DMS114 treated with DMSO at 0.1 percent for 48 hours (cell line): ENCODE results near the gene ADGRL1.
"Not testable (repeated sequence)": the region's sequence is repeated elsewhere in the genome, so short reads cannot be mapped to it uniquely, and the experiment has no call there.

Source experiments
- DNase-seq: peaks from one replicate; lab custom pipeline; 2025; ENCODE audit not compliant: unreplicated experiment; lab: John Stamatoyannopoulos, UW

The ADGRL1 gene

DNA sequence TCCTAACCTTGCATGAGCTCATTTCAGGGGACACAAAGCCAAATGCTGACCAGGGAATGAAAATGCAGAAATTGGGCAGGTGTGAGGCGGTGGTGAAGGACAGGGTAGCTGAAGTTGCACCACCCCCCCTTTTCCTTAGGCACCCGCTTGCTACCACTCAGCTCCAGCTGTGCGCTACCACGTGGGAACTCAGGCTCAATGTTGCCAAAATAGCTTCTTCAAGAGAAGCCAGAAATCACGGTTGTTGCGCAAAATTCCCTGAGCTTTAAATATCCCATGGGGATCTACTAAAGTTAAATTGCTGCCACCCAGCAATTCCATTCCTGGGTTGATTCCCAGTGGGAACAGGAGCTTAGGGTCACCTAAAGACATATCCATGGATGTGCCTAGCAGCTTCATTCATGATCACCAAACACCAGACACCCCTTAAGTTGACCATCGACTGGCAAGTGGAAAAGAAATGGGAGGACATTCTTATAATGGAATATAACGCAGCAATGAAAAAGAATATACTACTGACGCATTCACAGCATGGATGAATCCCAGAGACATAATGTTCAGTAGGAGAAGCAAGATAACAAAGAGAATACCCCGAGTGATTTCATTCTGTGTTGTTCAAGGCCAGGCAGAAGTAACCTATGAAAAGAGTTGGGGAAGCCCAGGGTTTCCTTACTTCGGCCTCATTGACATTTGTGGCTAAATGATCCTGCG, 12.8 kb upstream of the ADGRL1 start:
- no peak for DNase-seq

DNA sequence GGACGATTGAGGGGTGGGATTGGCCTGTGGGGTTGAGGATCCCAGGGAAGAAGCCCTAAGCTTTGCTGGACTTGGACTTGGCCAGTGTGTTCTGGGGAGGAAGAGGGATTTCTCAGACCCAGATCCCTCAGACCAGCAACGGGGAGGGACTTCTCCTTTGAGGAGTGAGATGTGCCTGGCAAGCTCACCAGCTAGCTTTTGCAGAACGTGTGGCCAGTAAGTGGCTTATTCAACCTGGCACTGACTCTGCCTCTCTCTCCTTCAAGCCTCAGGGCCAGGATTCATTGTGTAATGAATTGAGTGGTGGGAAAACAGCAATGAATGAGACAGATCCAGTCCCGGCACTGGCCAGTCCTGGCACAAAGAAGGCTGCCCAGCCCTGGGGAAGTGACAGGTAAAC, 11.9 kb upstream of the ADGRL1 start:
- not testable (repeated sequence) for DNase-seq

DNA sequence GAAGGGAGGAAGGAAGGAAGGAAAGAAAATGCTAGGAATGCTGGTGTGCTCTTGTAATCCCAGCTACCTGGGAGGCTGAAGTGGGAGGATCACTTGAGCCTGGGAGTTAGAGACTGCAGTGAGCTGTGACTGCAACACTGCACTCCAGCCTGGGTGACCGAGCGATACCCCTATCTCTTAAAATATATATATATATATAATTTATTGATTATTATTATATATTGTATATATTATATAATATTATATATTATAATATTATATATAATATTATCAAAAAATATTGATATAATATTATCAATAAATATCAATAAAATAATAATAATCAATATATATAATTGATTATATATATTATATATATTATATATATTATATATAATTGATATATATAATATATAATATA, 8.6 kb upstream of the ADGRL1 start:
- DNase-seq = no peak

DNA sequence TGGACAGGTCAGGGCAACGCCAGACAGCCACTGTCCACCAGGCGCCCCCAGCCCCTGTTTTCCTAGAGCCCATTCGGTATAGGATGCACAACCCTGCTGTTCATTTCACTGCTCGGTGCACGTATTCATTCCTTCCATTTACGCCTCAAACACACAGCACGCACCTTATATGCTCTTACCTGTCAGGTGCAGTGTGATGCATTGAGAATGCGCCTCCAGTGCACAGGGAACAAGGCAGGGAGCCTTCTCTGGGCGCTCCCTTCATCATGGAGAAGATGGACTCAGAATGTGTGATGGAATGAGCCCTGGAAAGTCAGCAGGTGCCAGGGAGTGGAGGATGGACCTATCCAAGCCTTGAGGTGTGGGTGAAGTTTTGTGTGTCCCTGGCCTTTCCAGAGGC, 4.2 kb upstream of the ADGRL1 start:
- DNase-seq = not testable (repeated sequence)

DNA sequence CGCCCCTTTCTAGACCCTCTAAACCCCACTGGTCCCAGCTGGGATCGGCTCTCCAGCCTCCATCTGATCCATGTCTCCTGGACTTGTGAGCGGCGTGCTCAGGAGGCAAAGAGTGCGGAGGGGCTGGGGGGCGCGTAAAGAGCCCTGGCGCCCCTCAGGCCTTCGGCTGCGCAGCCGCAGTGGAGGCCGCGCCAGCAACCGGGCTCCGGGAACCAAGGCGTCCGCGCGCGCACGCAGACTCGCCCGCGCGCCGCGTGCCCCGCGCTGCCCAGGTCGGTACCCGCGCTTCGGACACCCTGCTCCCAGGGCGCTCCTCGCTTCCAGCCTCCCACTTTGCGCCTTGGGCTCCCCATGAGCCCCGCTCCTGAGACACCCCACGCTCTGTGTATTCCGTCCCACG, 3.4 kb upstream of the ADGRL1 start:
- not testable (repeated sequence) for DNase-seq

DNA sequence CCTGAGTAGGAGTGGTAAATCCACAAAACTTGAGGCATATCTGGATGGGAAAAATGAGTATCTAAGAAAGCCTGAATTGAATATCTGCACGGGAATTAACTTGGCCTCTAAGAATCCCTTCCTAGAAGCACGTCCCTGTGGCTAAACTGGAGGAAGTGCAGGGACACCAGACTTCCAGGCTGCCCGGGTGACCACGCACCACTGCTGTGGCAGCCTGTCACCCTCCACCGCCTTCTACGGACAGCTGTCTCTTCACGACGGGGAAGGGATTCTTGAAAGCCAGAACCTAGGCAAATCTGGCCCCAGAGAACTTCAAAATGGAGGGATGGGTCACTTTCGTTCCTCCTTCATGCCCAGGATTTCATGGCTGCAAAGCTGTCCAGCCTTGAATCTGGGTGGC, 2.5 kb upstream of the ADGRL1 start:
- DNase-seq = not testable (repeated sequence)

DNA sequence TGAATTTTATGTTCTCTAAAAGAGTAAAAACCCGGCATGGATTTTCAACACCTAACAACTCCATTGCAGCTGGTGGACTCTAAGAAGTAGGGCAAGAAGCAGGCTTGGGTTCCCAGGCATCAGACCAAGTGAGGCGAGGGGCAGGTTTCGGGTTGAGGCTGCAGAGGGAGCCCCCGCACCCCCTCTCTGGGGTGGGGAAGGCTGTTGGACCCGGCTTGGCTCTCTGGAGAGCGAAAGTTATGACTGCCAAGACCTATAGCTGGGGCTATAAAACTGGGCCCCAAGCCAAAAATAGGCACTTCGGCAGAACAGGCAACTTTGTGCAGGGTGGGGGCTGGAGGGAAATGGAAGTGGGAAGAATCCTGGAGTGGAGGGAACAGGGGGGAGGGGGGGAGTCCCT, 1.8 kb upstream of the ADGRL1 start:
- DNase-seq = not testable (repeated sequence)

DNA sequence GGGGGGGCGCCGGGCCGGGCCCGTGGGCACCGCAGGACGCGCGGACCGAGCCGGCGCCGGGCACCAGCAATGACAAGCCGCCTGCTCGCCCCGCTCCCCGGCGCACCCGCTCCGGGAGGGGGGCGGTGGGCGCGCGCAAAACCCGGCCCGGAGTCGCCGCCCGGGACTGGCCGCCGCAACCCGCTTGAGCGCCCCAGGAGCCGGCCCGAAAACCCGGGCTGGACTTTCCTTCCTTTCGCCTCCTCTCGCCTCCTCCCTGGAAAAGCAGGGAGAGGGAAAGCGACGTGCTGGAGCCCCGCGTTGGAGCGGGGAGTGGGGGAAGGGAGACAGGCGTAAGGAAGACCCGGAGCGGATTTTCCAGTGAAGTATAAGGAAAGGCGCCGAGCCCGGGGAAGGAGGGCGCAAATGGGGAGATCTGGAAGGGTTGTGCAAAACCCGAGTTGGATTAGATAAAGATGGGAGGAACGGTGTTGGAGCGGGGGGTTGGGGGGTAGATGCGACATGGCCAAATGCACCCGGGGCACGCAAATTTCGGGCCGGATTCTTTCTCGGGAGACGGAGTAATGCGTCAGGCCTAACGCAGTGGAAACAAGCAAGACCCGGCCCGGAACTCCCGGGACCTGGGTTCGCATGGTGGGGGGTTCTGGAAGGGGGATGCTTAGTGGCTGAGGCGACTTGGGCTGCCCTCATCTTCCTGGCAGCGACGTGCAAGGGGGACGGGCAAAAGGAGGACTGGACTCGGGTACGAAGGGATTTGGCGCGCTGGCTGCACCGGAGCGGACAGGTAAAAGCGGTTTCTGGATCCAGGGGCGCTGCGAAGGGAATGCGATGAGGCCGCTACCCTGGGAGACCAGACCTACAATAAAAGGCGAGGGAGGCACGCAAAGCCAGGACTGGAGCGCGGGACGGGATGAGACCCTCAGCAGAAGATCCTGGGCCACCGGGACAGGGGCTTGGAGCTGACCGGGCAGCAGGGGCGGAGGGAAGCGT, 1.1 kb upstream of the ADGRL1 start:
- peak; percentile 63 for DNase-seq

DNA sequence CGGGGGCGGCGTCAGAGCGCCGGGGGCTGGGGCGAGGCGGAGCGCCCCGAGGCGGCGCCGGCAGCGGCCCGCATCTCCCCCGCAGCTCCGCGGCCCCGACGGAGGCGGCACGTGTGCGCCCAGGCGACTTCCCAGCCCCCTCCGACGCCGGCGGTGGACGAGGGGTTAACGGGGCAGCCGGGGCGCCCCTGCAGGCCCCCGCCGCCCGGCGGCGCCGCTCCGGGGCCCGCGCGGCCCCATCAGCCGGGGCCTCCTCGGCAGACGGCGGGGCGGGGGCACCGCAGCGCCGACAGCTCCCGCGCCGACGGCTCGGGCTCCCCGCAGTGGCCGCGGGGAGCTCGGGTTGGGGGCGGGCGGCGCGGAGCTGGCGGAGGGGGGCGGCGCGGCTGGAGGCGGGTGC, 339 bp upstream of the ADGRL1 start:
- DNase-seq = not testable (repeated sequence)

DNA sequence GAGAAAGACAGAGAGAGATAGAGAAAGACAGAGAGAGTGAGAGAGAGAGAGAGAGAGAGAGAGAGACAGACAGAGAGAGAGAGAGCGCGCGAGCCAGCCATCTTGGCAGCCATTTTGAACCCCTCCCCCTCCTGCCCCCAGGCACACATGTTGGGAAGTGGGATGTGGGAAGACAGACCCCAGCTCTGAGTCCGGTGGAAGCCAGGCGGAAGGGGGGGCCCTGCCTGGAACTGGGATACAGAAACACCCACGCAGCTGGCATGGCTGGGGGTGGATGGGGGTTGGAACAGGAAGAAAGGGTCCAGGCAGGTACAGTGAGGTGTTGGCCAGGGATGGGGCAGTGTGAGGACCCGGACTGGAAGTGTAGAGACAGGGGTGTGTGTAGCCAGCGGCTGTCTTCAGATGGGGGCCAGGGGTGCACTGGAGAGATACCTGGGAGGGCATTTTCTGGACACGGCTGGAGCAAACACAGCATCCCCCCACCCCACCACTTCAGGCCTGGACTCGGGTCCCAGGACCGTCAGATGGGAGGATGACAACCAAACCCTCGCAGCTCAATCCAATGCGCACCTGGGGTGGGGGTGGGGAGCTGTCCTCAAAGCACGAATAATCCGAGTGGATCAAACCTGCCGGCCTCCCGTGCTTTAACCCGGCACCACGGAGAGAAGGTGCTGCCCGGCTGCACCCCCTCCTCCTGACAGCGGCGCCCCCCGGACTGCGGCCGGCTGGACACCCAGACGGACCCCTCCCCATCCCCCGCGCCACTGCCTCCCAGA, 1.1 kb downstream of the ADGRL1 start:
- DNase-seq = not testable (repeated sequence)

DNA sequence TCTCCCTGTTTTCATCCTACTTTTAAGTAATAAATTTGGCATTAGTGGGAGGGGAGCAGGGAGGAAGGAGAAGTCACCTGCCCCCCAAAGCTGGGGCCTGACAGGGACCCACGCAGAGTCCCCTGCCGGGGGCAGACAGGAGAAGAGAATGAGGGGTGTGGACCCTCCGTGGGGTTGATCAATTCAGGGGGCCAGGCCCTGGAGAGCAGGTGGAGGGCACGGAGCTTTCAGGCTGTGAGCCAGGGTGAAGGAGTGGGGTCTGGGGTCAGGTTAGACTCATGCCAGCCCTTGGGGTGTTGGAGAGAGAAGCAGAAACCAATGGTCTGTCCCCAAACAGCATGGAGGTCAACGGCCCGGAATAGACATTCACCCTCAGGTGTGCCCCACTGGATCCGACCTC, 1.8 kb downstream of the ADGRL1 start:
- not testable (repeated sequence) for DNase-seq

DNA sequence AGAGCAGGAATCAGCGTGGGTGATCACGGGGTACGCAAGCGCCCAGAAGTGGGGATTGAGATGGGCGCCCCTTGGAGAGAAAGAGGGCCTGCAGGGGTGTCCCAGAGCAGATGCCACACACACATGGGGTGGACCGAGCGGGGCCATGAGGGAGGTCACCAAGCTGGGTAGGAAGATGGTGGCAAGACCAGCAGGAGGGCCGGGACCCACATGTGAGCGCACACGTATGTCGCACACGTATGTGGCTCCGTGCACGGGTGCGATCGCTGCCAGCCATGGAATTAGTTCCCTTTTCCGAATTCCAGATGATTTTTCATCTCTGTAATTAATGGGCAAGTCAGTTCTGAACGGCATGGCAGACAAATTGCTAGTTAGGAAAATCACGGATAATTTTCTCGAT, 2.2 kb downstream of the ADGRL1 start:
- not testable (repeated sequence) for DNase-seq

DNA sequence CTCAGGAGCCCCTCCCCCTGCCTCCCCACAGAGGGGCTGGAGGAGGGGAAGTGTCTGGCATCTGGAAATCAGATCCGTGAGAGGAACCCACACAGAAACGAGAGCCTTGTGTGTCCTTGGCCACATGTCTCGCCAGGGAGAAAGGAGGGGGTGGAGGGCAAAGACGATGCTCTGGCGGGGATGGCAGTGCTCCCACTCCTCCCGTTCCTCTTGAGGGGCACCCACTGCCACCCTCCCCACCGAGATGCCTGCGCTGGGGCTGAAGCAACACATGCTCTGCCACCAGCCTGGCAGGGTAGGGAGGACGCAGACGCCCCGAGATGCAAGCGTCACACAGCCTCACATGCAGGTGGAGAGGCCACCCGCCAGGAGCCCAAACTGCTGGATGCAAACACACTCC, 2.8 kb downstream of the ADGRL1 start:
- DNase-seq = no peak

DNA sequence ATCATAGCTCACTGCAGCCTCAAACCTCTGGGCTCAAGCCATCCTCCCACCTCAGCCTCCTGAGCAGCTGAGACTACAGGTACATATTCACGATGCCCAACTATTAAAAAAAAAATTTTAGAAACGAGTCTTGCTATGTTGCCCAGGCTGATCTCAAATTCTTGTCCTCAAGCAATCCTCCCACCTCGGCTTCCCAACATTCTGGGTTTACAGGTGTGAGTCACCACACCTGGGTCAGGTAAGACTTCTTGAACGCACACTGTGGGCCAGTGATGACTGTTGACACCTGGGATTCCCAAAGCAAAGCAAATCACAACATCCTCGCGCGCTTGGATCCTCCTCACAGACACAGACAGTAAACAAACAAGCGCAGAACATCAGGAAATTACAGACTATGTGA, 4.5 kb downstream of the ADGRL1 start:
- DNase-seq = not testable (repeated sequence)

DNA sequence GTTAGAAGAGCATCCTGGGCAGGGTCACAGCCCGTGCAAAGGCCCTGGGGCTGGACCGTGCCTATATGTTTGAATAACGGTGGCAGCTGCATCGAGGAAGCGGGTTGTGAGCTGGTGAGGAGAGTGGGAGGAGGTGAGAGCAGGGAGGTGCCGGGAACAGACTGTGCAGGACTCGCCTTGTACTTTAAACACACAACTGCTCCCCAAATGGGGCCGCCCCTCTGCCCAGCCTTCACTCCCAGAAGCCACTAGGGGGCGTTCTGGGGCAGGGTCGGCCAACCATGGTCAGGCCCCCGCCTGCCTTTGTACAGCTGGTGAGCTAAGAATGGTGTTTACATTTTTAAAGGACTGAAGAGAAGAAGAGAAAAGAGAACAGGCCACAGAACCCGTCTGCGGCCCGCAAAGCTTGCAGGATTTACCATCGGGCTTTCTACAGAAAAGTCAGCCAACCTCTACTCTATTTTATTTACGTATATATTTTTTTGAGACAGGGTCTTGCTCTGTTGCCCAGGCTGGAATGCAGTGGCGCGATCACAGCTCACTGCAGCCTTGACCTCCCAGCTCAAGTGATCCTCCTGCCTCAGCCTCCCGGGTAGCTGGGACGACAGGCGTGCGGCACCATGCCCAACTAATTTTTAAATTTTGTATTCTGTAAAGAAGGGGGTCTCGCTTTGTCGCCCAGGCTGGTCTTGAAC, 5.7 kb downstream of the ADGRL1 start:
- DNase-seq = not testable (repeated sequence)

DNA sequence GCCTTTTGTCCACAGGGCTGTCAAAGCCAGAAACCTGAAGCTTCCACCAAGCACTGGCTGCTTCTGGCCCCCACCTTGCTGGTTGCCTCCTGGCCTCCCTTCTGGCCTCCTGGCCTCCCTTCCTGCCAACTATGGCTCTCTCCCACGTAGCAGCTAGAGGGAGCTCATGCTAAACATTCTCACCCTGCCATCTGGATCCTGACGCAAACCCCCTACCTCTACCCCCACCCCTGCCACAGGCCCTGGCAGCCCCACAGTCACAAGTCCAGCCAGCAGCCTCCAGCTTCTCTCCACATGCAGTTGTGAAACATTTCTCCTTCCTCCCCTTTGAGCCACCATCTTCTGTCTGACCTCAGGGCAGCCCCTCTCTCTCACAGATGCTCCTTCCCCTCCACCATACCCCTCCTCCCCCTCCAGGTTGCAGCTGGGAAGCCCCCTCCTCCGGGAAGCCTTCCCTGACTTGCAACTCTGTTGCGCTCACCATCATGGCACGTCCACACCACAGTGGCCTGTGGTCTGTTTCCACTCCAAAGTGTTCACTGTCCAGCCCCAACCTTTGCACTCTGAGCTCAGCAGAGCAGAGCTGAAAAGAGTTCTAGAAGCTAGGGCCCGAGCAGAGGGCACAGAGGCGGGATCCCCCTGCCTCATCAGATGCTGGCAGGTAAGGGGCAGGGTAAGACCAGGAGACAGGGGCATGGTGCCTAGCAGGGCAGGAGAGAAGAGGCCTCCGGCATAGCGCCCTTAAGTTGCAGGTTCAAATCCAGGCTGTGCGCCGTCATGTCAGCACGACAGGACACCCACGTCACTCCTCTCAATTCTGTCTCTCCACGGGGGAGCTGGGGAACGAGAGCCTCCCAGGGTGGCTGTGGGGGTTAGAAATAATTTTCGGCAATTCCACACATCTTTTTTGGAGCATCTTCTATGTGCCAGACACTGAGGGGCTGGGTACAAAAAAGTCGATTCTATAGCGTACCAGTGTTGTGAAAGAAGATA, 7.3 kb downstream of the ADGRL1 start:
- DNase-seq = no peak

DNA sequence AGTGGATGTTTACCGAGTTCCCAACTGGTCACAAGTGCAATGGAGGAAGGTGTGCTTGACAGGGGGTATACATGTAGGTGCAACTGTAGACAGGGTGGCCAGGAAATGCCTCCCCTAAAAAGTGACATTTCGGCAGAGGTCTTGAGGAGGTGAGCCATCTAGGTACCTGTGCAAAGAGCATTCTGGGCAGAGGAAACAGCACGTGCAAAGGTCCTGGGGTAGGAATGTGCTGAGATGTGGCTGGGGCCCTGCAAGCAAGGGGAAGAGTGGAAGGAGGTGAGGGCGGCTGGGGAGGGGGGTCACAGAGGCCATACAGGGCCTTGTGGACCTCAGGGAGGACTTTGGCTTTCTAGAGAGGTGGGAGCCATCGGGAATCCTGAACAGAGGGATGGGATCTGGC, 8.1 kb downstream of the ADGRL1 start:
- DNase-seq = no peak

DNA sequence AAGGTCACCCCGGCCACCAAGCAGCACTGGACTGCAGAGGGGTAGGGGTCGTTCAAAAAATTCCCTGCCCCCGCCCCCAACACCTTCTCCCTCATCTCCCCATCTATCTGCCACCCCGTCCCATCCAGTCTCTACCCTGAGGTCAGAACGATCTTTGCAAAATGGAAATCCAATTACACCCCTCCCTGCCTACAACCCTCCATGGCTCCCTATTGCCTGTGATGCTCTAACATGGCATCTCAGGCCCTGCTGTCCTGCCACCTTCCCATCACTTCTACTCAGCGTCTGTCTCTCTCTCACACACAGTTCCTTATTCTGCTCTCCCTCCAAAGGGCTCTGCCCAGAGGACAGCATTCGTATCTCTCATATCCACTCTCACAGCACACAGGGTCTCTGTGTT, 8.7 kb downstream of the ADGRL1 start:
- not testable (repeated sequence) for DNase-seq

DNA sequence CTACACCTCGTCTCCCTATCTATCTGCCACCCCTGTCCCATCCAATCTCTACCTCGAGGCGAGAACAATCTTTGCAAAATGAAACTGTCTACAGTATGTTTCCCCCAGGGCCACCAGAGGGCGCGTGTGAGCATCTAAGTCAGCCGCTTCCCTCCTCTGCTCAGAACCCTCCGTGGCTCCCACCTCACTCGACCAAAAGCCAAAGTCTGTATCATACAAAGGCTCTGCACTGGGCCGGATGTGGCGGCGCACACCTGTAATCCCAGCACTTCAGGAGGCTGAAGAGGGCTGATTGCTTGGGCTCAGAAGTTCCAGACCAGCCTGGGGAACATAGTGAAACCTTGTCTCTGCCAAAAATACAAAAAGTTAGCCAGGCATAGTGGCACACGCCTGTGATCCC, 9.9 kb downstream of the ADGRL1 start:
- peak; percentile 31 for DNase-seq
